Ectodermal cell (in vitro differentiated cells): ENCODE data around the gene GRAMD2A.

Source experiments
- H3K27ac ChIP-seq: 2 replicates; pipeline ENCODE4 v1.7.0; 2013; ENCODE audit warnings: mild to moderate bottlenecking, low read depth, low read length; ENCODE audit not compliant: insufficient read depth, poor library complexity, severe bottlenecking
- H3K27me3 ChIP-seq: 2 replicates; pipeline ENCODE4 v1.7.0; 2013; ENCODE audit warnings: mild to moderate bottlenecking, low read length; ENCODE audit not compliant: insufficient read depth, control insufficient read depth, poor library complexity, severe bottlenecking
- H3K36me3 ChIP-seq: one replicate; pipeline ENCODE4 v1.7.0; 2013; ENCODE audit warnings: low read length; ENCODE audit not compliant: control insufficient read depth, insufficient read depth
- H3K4me1 ChIP-seq: one replicate; pipeline ENCODE4 v1.7.0; 2013; ENCODE audit warnings: low read length; ENCODE audit not compliant: control insufficient read depth, insufficient read depth
- H3K4me3 ChIP-seq: 2 replicates; pipeline ENCODE4 v1.7.0; 2013; ENCODE audit warnings: low read depth, low read length, control low read depth; ENCODE audit not compliant: insufficient read depth
- H3K9me3 ChIP-seq: 2 replicates; pipeline ENCODE4 v1.7.0; 2013; ENCODE audit warnings: mild to moderate bottlenecking, low read length, moderate library complexity; ENCODE audit not compliant: control insufficient read depth
- WGBS, 2 experiments: methylation state at CpG; one replicate each; pipeline ENCODE4 v1.1.7; 2013; ENCODE audit warnings: missing lambda C conversion rate in 2 of 2; 5-methylcytosine and 5-hydroxymethylcytosine counted together

Gene GRAMD2A

GRCh38 chr15:72220687-72221086, 23.1 kb upstream of the GRAMD2A start:
- peaks cover 30% of the 10 kb centered on the region for H3K4me1 ChIP-seq
- H3K4me3 ChIP-seq, result no peak overlapping the region
- H3K27me3 ChIP-seq, result no peaks in the 10 kb centered on the region
- no peaks in the 10 kb centered on the region for H3K9me3 ChIP-seq
- H3K27ac ChIP-seq, result no peak overlapping the region
- H3K36me3 ChIP-seq, result peaks cover 56% of the 10 kb centered on the region
- WGBS, 2 experiments, result 90 to 92% methylated on average over 1 of the region's 1 CpG

- Histone ChIP-seq H3K36me3 (peaks cover 64% of the 10 kb centered on the region), H3K4me1 (peaks cover 6% of the 10 kb centered on the region), H3K27ac (no peak overlapping the region), H3K27me3 (no peaks in the 10 kb centered on the region), H3K9me3 (no peaks in the 10 kb centered on the region), H3K4me3 (no peak overlapping the region)
- 92 to 93% methylated on average over 2 to 4 of the region's 4 CpGs for WGBS, 2 experiments
Measured at GRCh38 chr15:72217216-72217615, 19.6 kb upstream of the GRAMD2A start.

DNA sequence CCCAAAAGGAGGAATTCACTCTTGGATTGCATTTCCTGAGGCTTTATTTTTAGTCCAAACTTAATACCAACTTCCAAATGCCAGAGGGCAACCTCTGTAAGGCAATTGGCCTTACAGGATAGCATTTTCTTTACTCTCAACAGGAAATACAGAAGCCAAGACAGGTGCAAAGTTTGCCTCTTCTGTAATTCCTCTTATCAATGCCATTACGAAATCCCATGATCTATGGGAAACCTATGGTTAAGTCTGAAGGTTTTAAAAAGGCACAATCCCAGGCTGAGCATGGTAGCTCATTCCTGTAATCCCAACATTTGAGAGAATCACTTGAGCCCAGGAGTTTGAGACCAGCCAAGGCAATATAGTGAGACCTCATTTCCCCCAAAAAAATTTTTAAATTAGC, 18.5 kb upstream of the GRAMD2A start:
- no peaks in the 10 kb centered on the region for H3K9me3 ChIP-seq
- H3K27ac ChIP-seq, result no peak overlapping the region
- 88 to 92% methylated on average over 1 of the region's 1 CpG for WGBS, 2 experiments
- H3K4me3 ChIP-seq, result no peak overlapping the region
- H3K4me1 ChIP-seq, result peaks cover 2% of the 10 kb centered on the region
- H3K36me3 ChIP-seq, result peaks cover 75% of the 10 kb centered on the region
- no peaks in the 10 kb centered on the region for H3K27me3 ChIP-seq

GRCh38 chr15:72207558-72208085, 10.0 kb upstream of the GRAMD2A start:
- H3K4me1 ChIP-seq, result no peaks in the 10 kb centered on the region
- no peak overlapping the region for H3K27ac ChIP-seq
- peaks cover 95% of the 10 kb centered on the region for H3K36me3 ChIP-seq
- H3K27me3 ChIP-seq, result no peaks in the 10 kb centered on the region
- no peak overlapping the region for H3K4me3 ChIP-seq
- no peaks in the 10 kb centered on the region for H3K9me3 ChIP-seq

DNA sequence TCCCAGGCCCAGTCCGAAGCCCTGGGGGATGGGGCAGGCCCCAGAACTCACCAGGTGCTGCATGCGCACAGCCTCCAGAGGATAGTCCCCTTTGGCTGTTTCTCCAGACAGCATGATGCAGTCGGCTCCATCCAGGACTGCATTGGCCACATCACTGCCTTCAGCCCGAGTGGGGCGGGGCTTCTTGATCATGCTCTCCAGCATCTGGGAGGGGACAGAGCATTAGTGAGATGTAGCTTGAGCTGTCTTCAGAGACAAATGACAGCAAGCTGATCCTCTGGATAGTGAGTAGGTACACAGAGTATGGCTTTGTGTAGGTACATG, 9.1 kb upstream of the GRAMD2A start:
- no peaks in the 10 kb centered on the region for H3K4me1 ChIP-seq
- H3K36me3 ChIP-seq, result peaks cover 95% of the 10 kb centered on the region
- no peaks in the 10 kb centered on the region for H3K9me3 ChIP-seq
- H3K27me3 ChIP-seq, result no peaks in the 10 kb centered on the region
- no peak overlapping the region for H3K27ac ChIP-seq
- WGBS, 2 experiments, result 93 to 97% methylated on average over 5 of the region's 5 CpGs
- H3K4me3 ChIP-seq, result no peak overlapping the region

DNA sequence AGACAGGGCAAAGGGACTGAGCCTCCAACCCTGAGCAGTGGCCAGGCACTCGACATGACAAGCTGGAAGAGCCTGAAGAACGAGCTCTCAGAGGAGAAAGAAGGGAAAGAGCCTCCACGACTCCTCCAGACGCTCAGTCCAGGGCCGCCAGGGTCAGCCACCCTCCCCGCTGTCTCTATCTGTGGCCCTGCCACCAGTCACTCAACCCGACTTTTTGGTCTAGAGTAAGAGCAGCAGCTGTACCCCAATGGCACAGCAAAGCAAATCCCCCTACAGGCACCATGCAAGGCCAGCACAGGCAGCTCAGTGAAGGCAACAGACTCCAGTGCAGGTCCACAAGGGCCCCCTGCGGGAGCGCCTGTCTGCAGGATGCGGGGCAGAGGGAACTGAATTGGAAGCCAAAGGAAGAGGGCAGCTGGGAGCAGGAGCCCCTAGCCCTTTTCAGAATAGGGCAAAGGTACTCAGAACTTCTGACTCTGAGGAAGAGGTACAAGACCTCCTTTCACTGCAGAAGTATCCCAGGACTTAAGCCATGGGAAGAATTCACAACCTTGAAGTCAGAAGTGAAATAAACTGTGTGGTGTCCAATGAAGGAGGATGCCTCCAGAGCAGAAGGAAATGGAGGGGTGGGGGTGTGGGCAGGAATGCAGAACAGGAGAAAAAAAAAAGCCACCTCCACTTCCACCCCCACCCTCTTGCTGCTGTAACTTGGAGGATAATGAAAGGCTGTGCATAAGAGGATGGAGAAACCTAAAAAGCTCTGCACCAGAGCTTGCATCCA, 8.5 kb upstream of the GRAMD2A start:
- no peaks in the 10 kb centered on the region for H3K4me1 ChIP-seq
- no peak overlapping the region for H3K27ac ChIP-seq
- H3K36me3 ChIP-seq, result peaks cover 94% of the 10 kb centered on the region
- no peaks in the 10 kb centered on the region for H3K27me3 ChIP-seq
- no peak overlapping the region for H3K4me3 ChIP-seq
- 92 to 93% methylated on average over 10 of the region's 10 CpGs for WGBS, 2 experiments
- no peaks in the 10 kb centered on the region for H3K9me3 ChIP-seq

DNA sequence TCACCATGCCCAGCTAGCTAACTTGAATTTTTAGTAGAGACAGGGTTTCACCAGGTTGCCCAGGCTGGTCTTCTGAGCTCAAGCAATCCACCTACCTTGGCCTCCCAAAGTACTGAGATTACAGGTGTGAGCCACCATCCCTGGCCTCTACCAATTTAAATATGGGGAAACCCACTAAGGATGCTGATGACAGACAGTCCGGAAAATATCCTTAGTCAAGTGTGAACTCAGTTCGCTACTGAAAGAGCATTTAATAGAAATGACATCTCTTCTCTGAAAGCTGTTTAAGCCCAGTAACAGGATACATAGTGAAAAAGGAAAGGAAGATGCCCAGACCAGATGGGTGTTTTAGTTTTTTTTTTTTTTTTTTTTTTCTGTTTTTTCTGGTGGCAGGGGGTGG, 7.7 kb upstream of the GRAMD2A start:
- Histone ChIP-seq H3K36me3 (peaks cover 91% of the 10 kb centered on the region), H3K9me3 (no peaks in the 10 kb centered on the region), H3K27me3 (no peaks in the 10 kb centered on the region), H3K27ac (no peak overlapping the region), H3K4me3 (no peak overlapping the region), H3K4me1 (no peaks in the 10 kb centered on the region)
- WGBS, 2 experiments, result 98% methylated on average over 2 of the region's 2 CpGs

DNA sequence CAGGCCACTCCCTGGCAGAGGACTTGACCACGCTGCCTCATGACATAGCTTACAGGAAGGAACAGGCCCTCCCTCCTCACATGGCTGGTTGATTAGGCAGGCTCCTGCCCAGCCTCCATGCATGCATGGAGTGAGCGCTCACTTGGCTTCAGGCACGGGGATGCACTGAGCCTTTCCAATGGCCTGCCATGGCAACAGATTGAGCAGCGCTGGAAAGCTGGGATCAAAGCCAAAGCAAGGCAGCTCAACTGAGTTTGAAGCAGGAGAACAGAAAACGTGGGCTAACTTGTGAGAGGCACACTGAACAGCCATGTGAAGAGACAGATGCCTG, 5.9 kb upstream of the GRAMD2A start:
- no peak overlapping the region for H3K27ac ChIP-seq
- no peaks in the 10 kb centered on the region for H3K9me3 ChIP-seq
- H3K4me1 ChIP-seq, result no peaks in the 10 kb centered on the region
- no peak overlapping the region for H3K4me3 ChIP-seq
- H3K27me3 ChIP-seq, result peaks cover 6% of the 10 kb centered on the region
- 95% methylated on average over 5 of the region's 5 CpGs for WGBS, 2 experiments
- peaks cover 83% of the 10 kb centered on the region for H3K36me3 ChIP-seq

DNA sequence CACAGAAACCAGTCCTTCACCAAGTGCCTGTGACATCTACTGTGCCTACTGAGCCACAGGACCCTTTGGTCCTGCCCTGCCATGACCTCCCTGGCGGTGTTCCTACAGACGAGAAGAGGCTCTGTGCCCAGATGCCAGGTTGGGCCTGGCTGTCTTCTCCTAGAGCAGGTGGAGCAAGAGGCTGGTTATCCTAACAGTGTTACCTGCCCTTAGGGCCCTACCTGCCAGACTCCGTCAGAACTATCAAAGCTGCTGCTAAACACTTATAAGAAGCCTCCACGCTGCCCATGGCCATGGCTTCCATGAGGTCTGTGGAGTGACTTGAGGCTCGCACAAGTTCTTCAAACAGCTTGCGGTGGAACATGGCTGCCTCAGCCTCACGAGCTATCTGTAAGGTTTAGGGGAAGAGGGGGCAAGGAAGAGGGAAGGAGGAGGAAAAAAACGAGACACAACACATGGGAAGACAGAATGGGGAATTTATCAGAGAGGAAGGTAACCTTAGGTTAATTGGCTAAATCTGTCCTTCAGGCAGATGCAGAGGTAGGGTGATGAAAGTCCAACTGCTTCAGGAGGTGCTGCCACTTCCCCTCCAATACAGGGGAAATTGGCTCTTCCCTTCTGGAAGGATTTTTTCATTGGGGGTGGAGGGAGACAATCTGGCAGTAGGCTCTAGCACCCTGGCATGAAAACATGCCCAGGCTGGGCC, 5.4 kb upstream of the GRAMD2A start:
- H3K27me3 ChIP-seq, result peaks cover 11% of the 10 kb centered on the region
- H3K4me1 ChIP-seq, result no peaks in the 10 kb centered on the region
- H3K4me3 ChIP-seq, result no peak overlapping the region
- no peak overlapping the region for H3K27ac ChIP-seq
- no peaks in the 10 kb centered on the region for H3K9me3 ChIP-seq
- 90 to 97% methylated on average over 8 of the region's 8 CpGs for WGBS, 2 experiments
- peaks cover 78% of the 10 kb centered on the region for H3K36me3 ChIP-seq

- H3K36me3 ChIP-seq, result peaks cover 72% of the 10 kb centered on the region
- 95% methylated on average over 13 of the region's 13 CpGs for WGBS, 2 experiments
- H3K4me3 ChIP-seq, result no peak overlapping the region
- H3K9me3 ChIP-seq, result no peaks in the 10 kb centered on the region
- no peaks in the 10 kb centered on the region for H3K4me1 ChIP-seq
- no peak overlapping the region for H3K27ac ChIP-seq
- H3K27me3 ChIP-seq, result peaks cover 17% of the 10 kb centered on the region
Measured at GRCh38 chr15:72202302-72202701, 4.7 kb upstream of the GRAMD2A start.
